HG03135 (cell line): ENCODE data around the gene JUP.

Source experiments
- ATAC-seq: cut with Tn5 transposase; IDR thresholded peaks from one replicate; pipeline ENCODE4 v1.9.1; 2021; ENCODE audit warnings: mild to moderate bottlenecking, moderate library complexity; ENCODE audit not compliant: unreplicated experiment

JUP gene

GRCh38 chr17:41760878-41761277 is 25.6 kb downstream of the JUP start:
- no peak for ATAC-seq

GRCh38 chr17:41758601-41759000 is 27.9 kb downstream of the JUP start:
- no peak for ATAC-seq

- no peak for ATAC-seq
These were observed 32.4 kb downstream of the JUP start for GRCh38 chr17:41754066-41754465.

- no peak for ATAC-seq
These were observed 35.2 kb downstream of the JUP start for GRCh38 chr17:41751288-41751687.

- ATAC-seq, result no peak
These were observed 35.6 kb downstream of the JUP start for GRCh38 chr17:41750862-41751261.

- ATAC-seq, result no peak
These were observed 38.2 kb downstream of the JUP start for GRCh38 chr17:41748275-41748674.

GRCh38 chr17:41741709-41742108 is 44.8 kb downstream of the JUP start:
- no peak for ATAC-seq

- ATAC-seq, result no peak
These were observed 46.0 kb downstream of the JUP start for GRCh38 chr17:41740506-41740905.

- no peak for ATAC-seq
These were observed 46.7 kb downstream of the JUP start for GRCh38 chr17:41739661-41740352.

- ATAC-seq, result no peak
These were observed 47.8 kb downstream of the JUP start for GRCh38 chr17:41738801-41739112.

GRCh38 chr17:41738077-41738800 is 48.3 kb downstream of the JUP start:
- ATAC-seq, result peak; percentile 66

- ATAC-seq, result no peak
These were observed 48.9 kb downstream of the JUP start for GRCh38 chr17:41737680-41738023.

GRCh38 chr17:41736983-41737679 is 49.4 kb downstream of the JUP start:
- no peak for ATAC-seq

GRCh38 chr17:41735744-41736143 is 50.8 kb downstream of the JUP start:
- ATAC-seq, result no peak

- no peak for ATAC-seq
These were observed 51.6 kb downstream of the JUP start for GRCh38 chr17:41734949-41735313.

GRCh38 chr17:41734139-41734948 is 52.2 kb downstream of the JUP start, which contains the start of gene HAP1:
Gene HAP1 (minus strand): TSS chr17:41734643. CDS start chr17:41734634, 9 bp downstream.
- no peak for ATAC-seq

- no peak for ATAC-seq
These were observed 53.0 kb downstream of the JUP start for GRCh38 chr17:41733348-41734138.

- no peak for ATAC-seq
These were observed 54.7 kb downstream of the JUP start for GRCh38 chr17:41731836-41732235.

- ATAC-seq, result no peak
These were observed 56.0 kb downstream of the JUP start for GRCh38 chr17:41730479-41730878.

GRCh38 chr17:41728056-41728455 is 58.5 kb downstream of the JUP start:
- ATAC-seq, result no peak

GRCh38 chr17:41725134-41725533 is 61.4 kb downstream of the JUP start:
- no peak for ATAC-seq
